ENCODE results near the gene SRGAP1.

DNA sequence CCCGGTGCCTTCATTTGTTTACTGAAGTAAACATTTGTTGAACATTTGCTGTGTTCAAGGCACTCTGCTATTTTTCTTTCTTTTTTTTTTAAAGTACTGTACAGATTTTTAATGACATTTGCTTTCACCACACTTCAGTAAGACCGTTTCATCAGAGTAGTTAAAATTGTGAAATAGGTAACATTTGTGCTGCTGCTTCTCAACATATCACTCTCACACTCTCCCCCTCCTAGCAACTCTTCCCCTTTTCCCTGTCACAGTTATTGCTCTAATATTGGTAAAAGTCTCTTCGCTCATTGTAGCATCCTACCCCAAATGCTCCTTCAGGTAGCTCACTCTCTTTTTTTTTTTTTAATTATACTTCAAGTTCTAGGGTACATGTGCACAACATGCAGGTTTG is 49.6 kb downstream of the SRGAP1 start:
- TF ChIP-seq, protein P1, sequence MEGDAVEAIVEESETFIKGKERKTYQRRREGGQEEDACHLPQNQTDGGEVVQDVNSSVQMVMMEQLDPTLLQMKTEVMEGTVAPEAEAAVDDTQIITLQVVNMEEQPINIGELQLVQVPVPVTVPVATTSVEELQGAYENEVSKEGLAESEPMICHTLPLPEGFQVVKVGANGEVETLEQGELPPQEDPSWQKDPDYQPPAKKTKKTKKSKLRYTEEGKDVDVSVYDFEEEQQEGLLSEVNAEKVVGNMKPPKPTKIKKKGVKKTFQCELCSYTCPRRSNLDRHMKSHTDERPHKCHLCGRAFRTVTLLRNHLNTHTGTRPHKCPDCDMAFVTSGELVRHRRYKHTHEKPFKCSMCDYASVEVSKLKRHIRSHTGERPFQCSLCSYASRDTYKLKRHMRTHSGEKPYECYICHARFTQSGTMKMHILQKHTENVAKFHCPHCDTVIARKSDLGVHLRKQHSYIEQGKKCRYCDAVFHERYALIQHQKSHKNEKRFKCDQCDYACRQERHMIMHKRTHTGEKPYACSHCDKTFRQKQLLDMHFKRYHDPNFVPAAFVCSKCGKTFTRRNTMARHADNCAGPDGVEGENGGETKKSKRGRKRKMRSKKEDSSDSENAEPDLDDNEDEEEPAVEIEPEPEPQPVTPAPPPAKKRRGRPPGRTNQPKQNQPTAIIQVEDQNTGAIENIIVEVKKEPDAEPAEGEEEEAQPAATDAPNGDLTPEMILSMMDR (IDR thresholded peaks at IDR 0.05) = no peak
- no peak for TF ChIP-seq POLR2A (IDR thresholded peaks at IDR 0.05)
- TF ChIP-seq POLR2AphosphoS5 (IDR thresholded peaks at IDR 0.05; ENCODE audit: insufficient read depth in 1 of 2, low read depth in 1 of 2) = no peak

All from vagina (tissue), 2 donors.